ENCODE results near the gene RIN3. TPM values are rescaled to one million over a fixed set of nuclear protein-coding genes. Genes with fewer than 3 reads are reported as not detected.

Gene RIN3
- total RNA-seq, 1 donor from 2014 or later: 12.7 TPM

DNA sequence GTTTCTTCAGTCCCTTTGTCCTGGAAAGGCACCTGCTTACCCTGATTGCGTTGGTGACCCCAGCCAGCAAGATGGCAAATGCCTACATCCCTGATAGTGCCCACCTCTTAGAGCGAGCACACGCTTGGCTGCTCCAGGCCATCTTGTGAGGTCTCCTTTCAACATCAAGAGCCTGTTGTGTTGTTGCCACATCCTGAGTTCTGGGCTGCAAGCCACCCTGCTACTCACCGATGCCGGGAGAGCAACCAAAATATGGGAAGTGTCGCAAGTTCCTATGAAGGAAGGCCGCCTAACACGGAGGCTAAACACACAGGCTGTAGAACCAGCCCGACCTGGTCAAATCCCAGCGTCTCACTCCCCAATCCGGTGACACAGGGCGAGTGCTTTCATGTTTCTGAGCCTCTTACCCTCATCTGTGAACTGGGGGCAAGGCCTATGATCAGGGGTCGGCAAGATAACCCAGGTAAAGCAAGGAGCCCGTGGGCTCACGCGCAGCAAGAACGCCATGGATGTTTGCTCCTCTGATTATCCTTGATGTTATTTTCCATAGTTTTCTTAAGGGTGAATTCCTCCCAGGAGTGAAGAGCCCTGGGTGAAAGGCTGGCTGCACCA lies 136.5 kb downstream of the RIN3 start:
- Mint-ChIP-seq H3K27me3 (ENCODE audit: low read depth) (no peaks in the 10 kb centered on the region), H3K4me1 (peaks cover 4% of the 10 kb centered on the region), H3K27ac (ENCODE audit: unreplicated experiment) (no peak overlapping the region), H3K4me3 (no peak overlapping the region), H3K9me3 (peaks cover 2% of the 10 kb centered on the region), H3K36me3 (ENCODE audit: low read depth) (peaks cover 4% of the 10 kb centered on the region)
- no peak for DNase-seq (ENCODE audit: low read depth, low spot score)
- TF ChIP-seq, protein P1, sequence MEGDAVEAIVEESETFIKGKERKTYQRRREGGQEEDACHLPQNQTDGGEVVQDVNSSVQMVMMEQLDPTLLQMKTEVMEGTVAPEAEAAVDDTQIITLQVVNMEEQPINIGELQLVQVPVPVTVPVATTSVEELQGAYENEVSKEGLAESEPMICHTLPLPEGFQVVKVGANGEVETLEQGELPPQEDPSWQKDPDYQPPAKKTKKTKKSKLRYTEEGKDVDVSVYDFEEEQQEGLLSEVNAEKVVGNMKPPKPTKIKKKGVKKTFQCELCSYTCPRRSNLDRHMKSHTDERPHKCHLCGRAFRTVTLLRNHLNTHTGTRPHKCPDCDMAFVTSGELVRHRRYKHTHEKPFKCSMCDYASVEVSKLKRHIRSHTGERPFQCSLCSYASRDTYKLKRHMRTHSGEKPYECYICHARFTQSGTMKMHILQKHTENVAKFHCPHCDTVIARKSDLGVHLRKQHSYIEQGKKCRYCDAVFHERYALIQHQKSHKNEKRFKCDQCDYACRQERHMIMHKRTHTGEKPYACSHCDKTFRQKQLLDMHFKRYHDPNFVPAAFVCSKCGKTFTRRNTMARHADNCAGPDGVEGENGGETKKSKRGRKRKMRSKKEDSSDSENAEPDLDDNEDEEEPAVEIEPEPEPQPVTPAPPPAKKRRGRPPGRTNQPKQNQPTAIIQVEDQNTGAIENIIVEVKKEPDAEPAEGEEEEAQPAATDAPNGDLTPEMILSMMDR (conservative IDR thresholded peaks at IDR 0.05): no peak

DNA sequence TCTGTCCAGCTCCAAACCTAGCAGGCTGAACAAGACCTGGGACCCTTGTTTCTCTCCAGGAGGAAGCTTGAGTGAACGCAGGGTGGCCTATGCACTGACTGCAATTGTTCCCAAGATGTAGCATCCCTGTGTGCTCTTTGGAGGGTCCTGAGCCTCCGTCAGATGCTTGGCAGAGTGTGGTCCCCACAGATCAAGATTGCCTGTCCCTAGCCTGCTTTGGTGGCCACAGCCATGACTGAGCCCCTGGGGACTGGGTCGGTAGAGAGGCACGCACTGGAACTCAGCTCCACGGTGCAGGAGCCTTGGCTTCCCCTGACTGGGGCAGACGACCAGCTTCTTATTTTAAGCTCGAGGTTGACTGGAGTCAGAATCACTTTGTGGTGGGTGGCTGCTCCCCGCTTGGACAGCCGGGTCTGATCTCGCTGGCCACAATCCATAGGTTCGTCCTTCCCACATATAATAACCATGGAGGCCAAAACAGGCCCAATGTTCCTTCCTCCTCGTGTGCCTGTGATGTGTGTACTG lies 137.1 kb downstream of the RIN3 start:
- Mint-ChIP-seq H3K27me3 (ENCODE audit: low read depth) (no peaks in the 10 kb centered on the region), H3K27ac (ENCODE audit: unreplicated experiment) (no peak overlapping the region), H3K4me1 (no peaks in the 10 kb centered on the region), H3K9me3 (no peaks in the 10 kb centered on the region), H3K36me3 (ENCODE audit: low read depth) (no peaks in the 10 kb centered on the region), H3K4me3 (no peak overlapping the region)
- TF ChIP-seq, protein P1 (conservative IDR thresholded peaks at IDR 0.05): no peak
- no peak for DNase-seq (ENCODE audit: low read depth, low spot score)

DNA sequence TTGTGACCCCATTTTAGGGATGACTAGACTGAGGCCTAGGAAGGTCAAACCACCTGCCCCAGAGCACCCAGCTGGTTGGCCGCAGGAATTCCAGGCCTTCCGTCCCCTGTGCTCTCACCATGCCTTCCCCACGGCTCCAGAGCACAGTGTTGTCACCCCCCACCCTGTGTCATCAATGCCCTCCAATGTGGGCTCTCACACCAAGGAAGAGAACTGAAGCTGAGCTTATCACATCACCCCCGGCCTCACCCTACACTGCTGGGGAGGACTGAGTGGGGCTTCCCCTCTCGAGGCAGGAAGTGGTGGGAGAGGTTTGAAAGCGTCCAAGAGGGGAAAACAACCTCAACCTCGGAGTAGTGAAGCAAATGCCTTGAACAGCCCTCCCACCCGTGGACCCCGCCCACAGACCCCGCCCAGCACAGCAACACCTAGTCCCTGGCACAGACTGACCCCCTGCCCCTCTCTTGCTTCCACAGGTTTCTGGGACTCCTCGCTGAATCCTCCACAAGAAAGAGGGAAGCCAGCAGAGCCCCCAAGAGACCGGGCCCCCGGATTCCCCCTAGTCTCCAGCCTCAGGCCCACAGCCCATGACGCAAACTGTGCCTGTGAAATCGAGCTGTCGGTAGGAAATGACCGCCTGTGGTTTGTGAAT lies 137.7 kb downstream of the RIN3 start:
- H3K9me3 Mint-ChIP-seq: no peaks in the 10 kb centered on the region
- no peaks in the 10 kb centered on the region for H3K4me1 Mint-ChIP-seq
- H3K27ac Mint-ChIP-seq (ENCODE audit: unreplicated experiment): no peak overlapping the region
- DNase-seq (ENCODE audit: low read depth, low spot score): no peak
- H3K27me3 Mint-ChIP-seq (ENCODE audit: low read depth): no peaks in the 10 kb centered on the region
- no peak overlapping the region for H3K4me3 Mint-ChIP-seq
- H3K36me3 Mint-ChIP-seq (ENCODE audit: low read depth): no peaks in the 10 kb centered on the region
- TF ChIP-seq, protein P1 (conservative IDR thresholded peaks at IDR 0.05): no peak

DNA sequence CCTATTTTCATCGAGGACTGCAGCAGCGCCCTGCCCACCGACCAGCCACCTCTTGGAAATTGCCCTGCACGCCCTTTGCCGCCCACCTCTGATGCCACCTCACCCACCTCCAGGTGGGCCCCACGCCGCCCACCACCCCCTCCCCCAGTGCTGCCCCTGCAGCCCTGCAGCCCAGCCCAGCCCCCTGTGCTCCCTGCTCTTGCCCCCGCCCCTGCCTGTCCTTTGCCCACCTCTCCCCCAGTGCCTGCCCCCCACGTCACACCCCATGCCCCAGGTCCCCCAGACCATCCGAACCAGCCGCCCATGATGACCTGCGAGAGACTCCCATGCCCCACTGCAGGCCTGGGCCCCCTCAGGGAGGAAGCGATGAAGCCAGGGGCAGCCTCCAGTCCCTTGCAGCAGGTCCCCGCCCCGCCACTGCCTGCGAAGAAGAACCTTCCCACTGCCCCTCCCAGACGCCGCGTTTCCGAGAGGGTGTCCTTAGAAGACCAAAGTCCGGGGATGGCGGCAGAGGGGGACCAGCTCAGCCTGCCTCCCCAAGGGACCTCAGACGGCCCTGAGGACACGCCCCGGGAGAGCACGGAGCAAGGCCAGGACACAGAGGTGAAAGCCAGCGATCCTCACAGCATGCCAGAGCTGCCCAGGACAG lies 138.3 kb downstream of the RIN3 start:
- H3K9me3 Mint-ChIP-seq: no peaks in the 10 kb centered on the region
- TF ChIP-seq, protein P1 (conservative IDR thresholded peaks at IDR 0.05): no peak
- H3K4me1 Mint-ChIP-seq: no peaks in the 10 kb centered on the region
- DNase-seq (ENCODE audit: low read depth, low spot score): no peak
- H3K4me3 Mint-ChIP-seq: no peak overlapping the region
- H3K27ac Mint-ChIP-seq (ENCODE audit: unreplicated experiment): no peak overlapping the region
- H3K27me3 Mint-ChIP-seq (ENCODE audit: low read depth): no peaks in the 10 kb centered on the region
- H3K36me3 Mint-ChIP-seq (ENCODE audit: low read depth): no peaks in the 10 kb centered on the region

DNA sequence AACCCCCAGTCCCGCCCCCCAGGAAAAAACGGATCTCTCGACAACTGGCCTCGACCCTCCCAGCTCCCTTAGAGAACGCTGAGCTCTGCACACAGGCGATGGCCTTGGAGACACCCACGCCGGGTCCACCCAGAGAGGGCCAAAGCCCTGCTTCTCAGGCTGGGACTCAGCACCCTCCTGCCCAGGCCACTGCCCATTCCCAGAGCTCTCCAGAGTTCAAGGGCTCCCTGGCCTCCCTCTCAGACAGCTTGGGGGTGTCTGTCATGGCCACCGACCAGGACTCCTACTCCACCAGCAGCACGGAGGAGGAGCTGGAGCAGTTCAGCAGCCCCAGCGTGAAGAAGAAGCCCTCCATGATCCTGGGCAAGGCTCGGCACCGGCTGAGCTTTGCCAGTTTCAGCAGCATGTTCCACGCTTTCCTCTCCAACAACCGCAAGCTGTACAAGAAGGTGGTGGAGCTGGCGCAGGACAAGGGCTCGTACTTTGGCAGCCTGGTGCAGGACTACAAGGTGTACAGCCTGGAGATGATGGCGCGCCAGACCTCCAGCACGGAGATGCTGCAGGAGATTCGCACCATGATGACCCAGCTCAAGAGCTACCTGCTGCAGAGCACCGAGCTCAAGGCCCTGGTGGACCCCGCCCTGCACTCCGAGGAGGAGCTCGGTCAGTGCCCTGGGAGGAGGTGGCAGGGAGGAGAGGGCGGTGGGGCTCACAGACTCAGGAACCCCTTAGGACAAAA lies 139.0 kb downstream of the RIN3 start:
- TF ChIP-seq, protein P1 (conservative IDR thresholded peaks at IDR 0.05): no peak
- no peaks in the 10 kb centered on the region for H3K27me3 Mint-ChIP-seq (ENCODE audit: low read depth)
- H3K4me1 Mint-ChIP-seq: no peaks in the 10 kb centered on the region
- no peaks in the 10 kb centered on the region for H3K36me3 Mint-ChIP-seq (ENCODE audit: low read depth)
- no peak for DNase-seq (ENCODE audit: low read depth, low spot score)
- H3K27ac Mint-ChIP-seq (ENCODE audit: unreplicated experiment): no peak overlapping the region
- no peaks in the 10 kb centered on the region for H3K9me3 Mint-ChIP-seq
- H3K4me3 Mint-ChIP-seq: no peak overlapping the region

All from neural crest cell (in vitro differentiated cells).